Measurements from ENCODE around the gene S100A10.

S100A10 gene

GRCh38 chr1:151994956-151995355 is 1.3 kb upstream of the S100A10 start:
- no peak for TF ChIP-seq CTCF (IDR thresholded peaks at IDR 0.05; ENCODE audit: control insufficient read depth, extremely low read depth, insufficient read depth)
- DNase-seq (ENCODE audit: low read depth), result no peak
- no peak overlapping the region for H3K4me3 ChIP-seq (ENCODE audit: low read depth, low read length)

GRCh38 chr1:151993084-151993733 is 450 bp downstream of the S100A10 start:
- no peak for DNase-seq (ENCODE audit: low read depth)
- no peak for TF ChIP-seq CTCF (IDR thresholded peaks at IDR 0.05; ENCODE audit: control insufficient read depth, extremely low read depth, insufficient read depth)
- H3K4me3 ChIP-seq (ENCODE audit: low read depth, low read length), result no peak overlapping the region

DNA sequence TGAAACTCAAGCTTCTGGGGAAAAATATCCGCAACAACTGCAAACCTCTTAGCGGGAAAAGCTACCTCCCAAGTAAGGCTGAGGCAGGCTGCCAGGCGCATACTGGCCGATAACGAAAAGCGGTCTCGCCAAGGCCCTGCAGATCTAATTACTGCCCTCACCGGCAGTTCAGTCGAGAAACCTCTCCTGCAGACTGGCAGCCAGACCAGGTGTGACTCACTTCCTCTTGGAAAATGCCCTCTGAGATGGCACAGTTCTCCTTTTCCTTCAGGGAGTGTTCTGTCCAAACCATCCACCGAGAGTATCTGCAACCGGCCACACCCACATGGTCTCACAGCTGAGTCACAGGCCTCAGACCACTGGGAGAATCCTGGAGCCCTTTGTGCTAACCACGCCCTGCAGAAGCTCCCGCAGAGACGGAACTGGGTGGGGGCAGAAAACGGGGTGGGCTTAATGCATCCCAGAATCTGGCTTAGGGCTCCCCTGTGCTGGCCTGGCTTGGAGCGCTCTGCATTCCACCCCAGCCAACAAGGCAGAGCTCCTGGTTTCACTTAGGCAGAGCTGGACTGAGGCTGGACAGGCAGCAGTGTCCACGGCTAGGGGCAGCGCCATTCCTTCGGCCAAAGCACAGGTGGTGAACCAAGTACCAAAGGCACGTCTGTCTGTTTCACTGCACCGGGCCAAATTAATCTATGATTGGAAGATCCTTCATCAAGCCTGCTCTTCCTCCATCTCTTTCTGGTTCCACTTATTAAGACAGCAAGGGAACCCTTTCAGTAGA is 1.2 kb downstream of the S100A10 start:
- no peak overlapping the region for H3K4me3 ChIP-seq (ENCODE audit: low read depth, low read length)
- no peak for TF ChIP-seq CTCF (IDR thresholded peaks at IDR 0.05; ENCODE audit: control insufficient read depth, extremely low read depth, insufficient read depth)
- DNase-seq (ENCODE audit: low read depth), result no peak

- TF ChIP-seq CTCF (IDR thresholded peaks at IDR 0.05; ENCODE audit: control insufficient read depth, extremely low read depth, insufficient read depth), result no peak
- no peak overlapping the region for H3K4me3 ChIP-seq (ENCODE audit: low read depth, low read length)
- DNase-seq (ENCODE audit: low read depth), result no peak
These were observed 1.9 kb downstream of the S100A10 start for GRCh38 chr1:151991663-151992302.

DNA sequence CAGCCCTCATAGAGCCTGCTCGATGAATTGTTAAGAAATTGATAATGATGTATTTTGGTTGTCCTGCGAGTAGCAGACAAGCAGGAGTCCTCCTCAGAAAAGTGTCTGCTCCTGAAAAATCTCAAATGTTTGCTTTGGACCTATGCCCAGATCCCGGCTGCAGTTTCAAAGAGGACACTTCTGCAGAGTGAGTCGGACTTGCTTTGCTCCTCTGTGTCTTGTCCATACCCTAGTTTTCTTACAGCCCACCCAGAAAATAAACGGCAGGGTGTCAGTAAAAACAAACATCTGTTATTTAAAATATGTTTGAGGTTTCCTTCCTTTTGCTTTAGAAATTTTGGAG is 2.8 kb downstream of the S100A10 start:
- TF ChIP-seq CTCF (IDR thresholded peaks at IDR 0.05; ENCODE audit: control insufficient read depth, extremely low read depth, insufficient read depth), result no peak

DNA sequence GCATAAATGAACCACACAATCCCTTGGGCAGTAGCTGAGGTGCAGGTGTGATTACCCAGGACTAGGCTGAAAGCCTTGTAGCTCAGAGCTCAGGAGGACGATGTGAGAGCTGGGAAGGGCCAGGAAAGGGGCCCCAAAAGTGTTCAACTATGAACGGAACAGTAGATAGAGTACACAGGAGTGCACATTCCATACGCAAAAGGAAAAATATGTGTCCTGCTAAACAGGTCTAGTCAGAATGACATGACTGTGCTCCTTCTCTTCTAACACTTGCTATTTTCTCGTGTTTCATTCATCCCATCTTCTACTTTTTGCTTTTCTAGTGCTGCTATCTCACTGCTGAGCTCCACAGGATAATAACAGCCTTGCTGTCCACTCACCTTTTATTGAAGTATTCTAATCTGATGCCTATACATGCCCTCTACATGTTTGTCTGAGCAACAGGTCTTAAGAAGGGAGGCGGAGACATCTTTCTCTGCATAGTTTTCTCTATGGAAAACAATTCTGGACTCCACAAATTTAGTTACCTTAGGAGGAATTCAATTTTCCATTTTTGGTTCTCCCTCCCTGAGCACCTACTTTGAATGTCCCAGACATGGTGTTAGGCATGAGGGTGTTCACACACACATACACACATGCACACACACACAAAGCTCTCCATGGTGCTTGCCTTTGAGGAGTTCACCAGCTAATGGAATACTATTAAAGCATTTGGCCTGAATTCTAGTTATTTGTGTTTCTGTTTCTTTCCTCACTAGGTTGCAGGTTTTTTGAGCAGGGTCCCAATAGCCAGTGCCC is 3.4 kb downstream of the S100A10 start:
- DNase-seq (ENCODE audit: low read depth), result no peak
- TF ChIP-seq CTCF (IDR thresholded peaks at IDR 0.05; ENCODE audit: control insufficient read depth, extremely low read depth, insufficient read depth), result no peak

More for the DNA sequence above, 2.8 kb downstream of the S100A10 start:
- DNase-seq (ENCODE audit: low read depth), result peak; percentile 74
- H3K4me3 ChIP-seq (ENCODE audit: low read depth, low read length), result 0 out of 2 replicates have a peak overlapping the region, but pooled peaks have one; percentile 3

More for the DNA sequence above, 3.4 kb downstream of the S100A10 start:
- 0 out of 2 replicates have a peak overlapping the region, but pooled peaks have one; percentile 3 for H3K4me3 ChIP-seq (ENCODE audit: low read depth, low read length)

Measured in LNCaP clone FGC (cell line).